ENCODE results near the gene CAVIN1.

DNA sequence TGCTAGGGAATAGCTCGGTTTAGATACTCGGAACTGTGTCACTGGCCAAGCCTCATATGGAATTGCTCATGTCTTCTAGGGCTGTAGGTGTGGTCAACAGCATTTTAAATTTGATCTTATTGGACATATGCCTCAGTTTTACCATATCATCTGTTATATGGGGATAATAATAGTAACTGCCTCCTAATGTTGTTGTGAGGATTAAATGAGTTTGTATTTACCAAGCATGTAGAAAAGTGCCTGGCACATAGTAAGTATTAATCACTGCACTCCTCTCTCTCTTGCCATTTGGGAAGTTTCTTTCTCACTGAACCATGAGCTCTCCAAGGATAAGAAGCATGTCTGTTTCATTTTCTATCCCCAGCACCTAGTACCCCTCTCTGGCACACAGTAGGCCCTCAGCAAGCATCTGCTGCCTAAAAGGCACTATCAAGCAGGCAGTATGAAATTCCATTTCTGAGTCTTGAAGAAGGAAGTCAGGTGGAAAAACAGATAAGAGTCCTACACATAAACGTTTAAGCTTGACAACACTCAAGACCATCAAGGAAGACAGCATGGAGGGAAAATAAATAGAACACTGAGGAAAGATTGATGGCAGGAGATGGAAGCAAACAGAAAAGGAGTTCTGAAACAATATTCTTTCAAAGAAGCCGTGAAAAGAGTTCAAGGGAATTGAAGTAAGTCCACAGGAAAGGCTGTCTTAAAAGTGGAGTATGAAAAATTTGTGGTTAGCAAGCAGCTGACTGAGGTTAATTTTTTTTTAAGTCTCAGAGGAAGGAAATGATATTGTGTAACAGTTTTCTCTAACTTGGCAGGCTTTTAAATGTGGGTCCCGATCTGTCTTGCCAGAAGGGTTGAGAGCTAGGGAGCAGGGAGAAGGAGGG, 33.4 kb upstream of the CAVIN1 start:
- TF ChIP-seq, protein P1, sequence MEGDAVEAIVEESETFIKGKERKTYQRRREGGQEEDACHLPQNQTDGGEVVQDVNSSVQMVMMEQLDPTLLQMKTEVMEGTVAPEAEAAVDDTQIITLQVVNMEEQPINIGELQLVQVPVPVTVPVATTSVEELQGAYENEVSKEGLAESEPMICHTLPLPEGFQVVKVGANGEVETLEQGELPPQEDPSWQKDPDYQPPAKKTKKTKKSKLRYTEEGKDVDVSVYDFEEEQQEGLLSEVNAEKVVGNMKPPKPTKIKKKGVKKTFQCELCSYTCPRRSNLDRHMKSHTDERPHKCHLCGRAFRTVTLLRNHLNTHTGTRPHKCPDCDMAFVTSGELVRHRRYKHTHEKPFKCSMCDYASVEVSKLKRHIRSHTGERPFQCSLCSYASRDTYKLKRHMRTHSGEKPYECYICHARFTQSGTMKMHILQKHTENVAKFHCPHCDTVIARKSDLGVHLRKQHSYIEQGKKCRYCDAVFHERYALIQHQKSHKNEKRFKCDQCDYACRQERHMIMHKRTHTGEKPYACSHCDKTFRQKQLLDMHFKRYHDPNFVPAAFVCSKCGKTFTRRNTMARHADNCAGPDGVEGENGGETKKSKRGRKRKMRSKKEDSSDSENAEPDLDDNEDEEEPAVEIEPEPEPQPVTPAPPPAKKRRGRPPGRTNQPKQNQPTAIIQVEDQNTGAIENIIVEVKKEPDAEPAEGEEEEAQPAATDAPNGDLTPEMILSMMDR (IDR thresholded peaks at IDR 0.05 in 8 of 11, conservative IDR thresholded peaks at IDR 0.05 in 3 of 11) = no peak
- TF ChIP-seq POLR2A (IDR thresholded peaks at IDR 0.05) = no peak
